ENCODE measurements around the gene SRP14. TPM values are rescaled to one million over a fixed set of nuclear protein-coding genes. Genes with fewer than 3 reads are reported as not detected.
"Not testable (repeated sequence)": the region's sequence is repeated elsewhere in the genome, so short reads cannot be mapped to it uniquely, and the experiment has no call there.

Gene SRP14
- total RNA-seq, 1 donor from 2014 or later: 164 TPM

DNA sequence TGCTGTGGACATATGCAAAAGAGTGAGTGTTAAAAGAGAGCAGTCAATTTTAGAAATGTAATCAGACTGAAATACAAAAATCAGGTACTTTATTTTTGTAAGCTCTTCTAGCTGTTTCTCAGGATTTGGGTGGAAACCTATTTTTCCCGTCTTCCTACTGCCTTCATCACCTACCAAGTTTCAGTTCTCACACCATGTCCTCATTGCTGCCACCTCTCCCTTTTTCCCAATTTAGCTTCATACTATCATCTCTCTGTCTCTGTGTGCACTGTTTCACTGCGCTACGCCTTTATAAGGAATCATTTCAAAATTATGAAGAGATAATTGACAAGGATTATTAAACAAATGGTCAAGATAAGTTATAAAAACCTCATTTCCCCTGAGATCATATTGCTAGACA lies 7.7 kb downstream of the SRP14 start:
- no peak for DNase-seq (ENCODE audit: low read depth in 2 of 2)

- DNase-seq (ENCODE audit: low read depth in 2 of 2): peak; percentile 34 to 37
Observed at GRCh38 chr15:40029979-40030893, 8.7 kb downstream of the SRP14 start.

GRCh38 chr15:40028853-40029252 lies 10.1 kb downstream of the SRP14 start:
- peak; percentile 76 to 77 for DNase-seq (ENCODE audit: low read depth in 2 of 2)

DNA sequence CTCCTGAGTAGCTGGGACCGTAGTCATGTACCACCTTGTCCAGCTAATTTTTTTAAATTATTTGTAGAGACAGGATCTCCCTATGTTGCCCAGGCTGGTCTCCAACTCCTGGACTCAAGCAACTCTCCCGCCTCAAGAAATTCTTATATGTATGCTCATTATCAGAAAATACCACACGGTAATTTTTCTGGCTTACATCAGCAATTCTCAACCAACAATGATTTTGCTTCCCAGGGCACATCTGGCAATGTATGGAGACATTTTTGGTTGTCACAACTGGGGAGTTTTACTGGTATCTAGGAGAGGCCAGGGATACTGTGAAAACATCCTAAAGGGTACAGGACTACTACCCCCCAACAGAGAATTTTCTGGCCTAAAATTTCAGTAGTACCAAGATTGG lies 10.8 kb downstream of the SRP14 start:
- no peak for DNase-seq (ENCODE audit: low read depth in 2 of 2)

DNA sequence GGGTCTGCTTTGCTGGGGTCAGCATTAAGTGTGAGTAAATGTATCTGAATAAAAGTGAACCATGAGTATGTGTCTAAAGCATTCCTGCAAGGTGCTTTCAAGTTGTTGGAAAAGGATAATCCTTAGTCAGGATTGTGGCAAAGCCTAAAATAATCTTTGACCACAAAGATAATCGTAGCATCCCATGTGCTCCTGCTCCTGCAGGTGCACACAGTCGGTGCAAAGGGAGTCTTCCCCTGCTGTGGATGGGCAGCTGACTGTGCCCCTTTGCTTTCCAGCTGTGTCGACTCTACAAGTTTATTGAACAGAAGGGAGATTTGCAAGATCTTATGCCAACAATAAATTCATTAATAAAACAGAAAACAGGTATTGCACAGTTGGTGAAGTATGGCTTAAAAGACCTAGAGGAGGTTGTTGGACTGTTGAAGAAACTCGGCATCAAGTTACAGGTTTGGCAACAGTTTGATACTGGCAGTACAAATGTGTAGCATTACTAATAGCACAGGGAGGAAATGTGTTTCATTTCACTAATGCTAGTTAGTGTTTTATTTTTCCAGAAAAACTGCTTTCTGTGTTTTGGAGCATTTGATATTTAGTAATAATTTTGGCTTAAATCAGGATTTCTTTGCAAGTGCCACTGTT lies 22.6 kb downstream of the SRP14 start:
- no peak for DNase-seq (ENCODE audit: low read depth in 2 of 2)

- no peak for DNase-seq (ENCODE audit: low read depth in 2 of 2)
Observed at GRCh38 chr15:40014390-40014789, 24.6 kb downstream of the SRP14 start.

DNA sequence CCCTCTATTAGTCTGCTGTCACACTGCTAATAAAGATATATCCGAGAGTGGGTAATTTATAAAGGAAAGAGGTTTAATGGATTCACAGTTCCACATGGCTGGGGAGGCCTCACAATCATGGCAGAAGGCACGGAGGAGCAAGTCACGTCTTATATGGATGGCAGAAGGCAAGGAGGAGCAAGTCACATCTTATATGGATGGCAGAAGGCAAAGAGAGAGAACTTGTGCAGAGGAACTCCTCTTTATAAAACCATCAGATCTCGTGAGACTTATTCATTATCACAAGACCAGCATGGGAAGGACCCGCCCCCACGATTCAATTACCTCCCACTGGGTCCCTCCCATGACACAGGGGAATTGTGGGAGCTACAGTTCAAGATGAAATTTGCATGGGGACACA lies 25.6 kb downstream of the SRP14 start:
- not testable (repeated sequence) for DNase-seq (ENCODE audit: low read depth in 2 of 2)

GRCh38 chr15:40011303-40011702 lies 27.7 kb downstream of the SRP14 start:
- DNase-seq (ENCODE audit: low read depth in 2 of 2): no peak

DNA sequence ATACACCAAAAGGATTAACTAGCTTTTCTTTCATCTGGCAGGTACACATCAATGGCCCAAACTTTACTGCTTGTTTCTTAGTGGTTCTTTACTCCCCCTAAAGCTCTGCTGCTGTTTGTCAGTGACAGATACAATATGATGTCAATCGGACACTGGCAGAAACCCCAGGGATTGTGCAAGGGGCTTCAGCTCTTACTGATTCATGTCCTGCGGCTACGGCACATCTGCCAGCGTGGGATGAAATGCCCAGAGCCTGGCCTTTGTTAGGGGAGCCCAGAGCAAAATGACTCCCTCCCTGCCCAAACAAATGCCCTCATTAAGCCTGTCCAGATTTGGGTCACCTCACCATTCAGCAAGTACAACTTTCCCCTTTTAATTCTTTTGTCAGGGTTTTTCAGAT lies 28.3 kb downstream of the SRP14 start:
- DNase-seq (ENCODE audit: low read depth in 2 of 2): no peak

GRCh38 chr15:40008061-40008765 lies 30.8 kb downstream of the SRP14 start:
- DNase-seq (ENCODE audit: low read depth in 2 of 2): no peak

- DNase-seq (ENCODE audit: low read depth in 2 of 2): no peak
Observed at GRCh38 chr15:40006646-40007045, 32.3 kb downstream of the SRP14 start.

DNA sequence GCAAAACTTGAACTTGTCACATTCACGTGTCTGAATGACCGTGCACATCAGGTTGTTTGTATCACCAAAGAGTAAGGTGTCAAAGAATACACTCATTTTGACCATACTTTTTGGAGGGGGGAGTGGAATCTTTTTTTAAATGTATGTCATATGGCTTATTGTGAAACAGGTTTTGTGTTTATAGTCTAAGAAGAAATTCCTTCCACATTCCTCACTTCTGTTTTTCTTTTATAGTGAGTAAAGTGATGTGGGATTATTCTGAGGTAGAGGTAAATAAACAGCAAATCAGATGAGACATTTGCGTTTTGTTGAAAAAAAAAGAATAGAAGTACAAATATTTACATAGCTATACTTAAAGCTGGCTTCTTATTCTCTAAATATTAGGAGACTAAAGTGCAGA lies 33.0 kb downstream of the SRP14 start:
- no peak for DNase-seq (ENCODE audit: low read depth in 2 of 2)

- no peak for DNase-seq (ENCODE audit: low read depth in 2 of 2)
Observed at GRCh38 chr15:40003116-40003916, 35.7 kb downstream of the SRP14 start.

DNA sequence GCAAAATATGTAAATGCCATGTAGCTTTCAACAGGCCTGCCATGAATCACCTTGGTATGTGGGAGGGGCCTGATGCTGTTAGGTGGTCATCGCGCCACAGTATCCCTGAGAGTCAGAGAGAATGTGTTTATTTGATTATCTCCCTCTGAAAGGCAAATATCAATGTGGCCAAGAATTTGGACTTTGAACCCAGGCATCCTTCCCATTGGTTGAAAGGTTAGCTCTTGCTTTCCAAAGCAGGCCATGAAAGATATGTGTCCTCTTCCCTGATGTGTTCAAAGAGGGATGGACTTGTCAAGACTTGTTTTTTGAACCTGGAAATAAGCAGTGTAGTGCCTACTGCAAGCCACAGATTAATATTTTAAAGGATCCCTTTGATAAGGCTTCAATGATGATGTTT lies 36.7 kb downstream of the SRP14 start:
- DNase-seq (ENCODE audit: low read depth in 2 of 2): peak in 1 of 2 donors; percentile 18

GRCh38 chr15:39999538-40000200 lies 39.3 kb downstream of the SRP14 start:
- DNase-seq (ENCODE audit: low read depth in 2 of 2): peak in 1 of 2 donors; percentile 17

GRCh38 chr15:39998511-39999077 lies 40.4 kb downstream of the SRP14 start:
- no peak for DNase-seq (ENCODE audit: low read depth in 2 of 2)

GRCh38 chr15:39997639-39998038 lies 41.3 kb downstream of the SRP14 start:
- no peak for DNase-seq (ENCODE audit: low read depth in 2 of 2)

GRCh38 chr15:39997031-39997430 lies 42.0 kb downstream of the SRP14 start:
- DNase-seq (ENCODE audit: low read depth in 2 of 2): no peak

GRCh38 chr15:39996228-39996627 lies 42.8 kb downstream of the SRP14 start:
- DNase-seq (ENCODE audit: low read depth in 2 of 2): not testable (repeated sequence)

- not testable (repeated sequence) for DNase-seq (ENCODE audit: low read depth in 2 of 2)
Observed at GRCh38 chr15:39992953-39993352, 46.0 kb downstream of the SRP14 start.
